HG03108 (cell line): ENCODE results near the gene MRGPRD.

ENCODE experiments used
- ATAC-seq: cut with Tn5 transposase; IDR thresholded peaks from one replicate; pipeline ENCODE4 v1.9.1; 2021; ENCODE audit warnings: moderate library complexity; ENCODE audit not compliant: unreplicated experiment

MRGPRD gene

GRCh38 chr11:68950270-68950669 lies 30.5 kb downstream of the MRGPRD start:
- no peak for ATAC-seq

DNA sequence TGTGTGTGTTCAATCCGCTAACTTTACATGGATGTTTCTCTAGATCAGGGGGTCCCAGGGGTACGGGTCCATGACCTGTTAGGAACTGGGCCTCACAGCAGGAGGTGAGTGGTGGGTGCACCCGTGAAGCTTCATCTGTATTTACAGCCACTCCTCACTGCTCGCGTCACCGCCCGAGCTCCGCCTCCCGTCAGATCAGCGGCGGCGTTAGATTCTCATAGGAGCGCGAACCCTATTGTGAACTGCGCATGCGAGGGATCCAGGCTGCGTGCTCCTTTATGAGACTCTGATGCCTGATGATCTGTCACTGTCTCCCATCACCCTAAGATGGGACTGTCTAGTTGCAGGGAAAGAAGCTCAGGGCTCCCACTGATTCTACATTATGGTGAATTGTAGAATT lies 31.9 kb downstream of the MRGPRD start:
- no peak for ATAC-seq

- no peak for ATAC-seq
Measured at GRCh38 chr11:68948496-68948895, 32.3 kb downstream of the MRGPRD start.

GRCh38 chr11:68947151-68947550 lies 33.6 kb downstream of the MRGPRD start:
- ATAC-seq = no peak

- ATAC-seq = no peak
Measured at GRCh38 chr11:68946416-68947090, 34.2 kb downstream of the MRGPRD start.

- no peak for ATAC-seq
Measured at GRCh38 chr11:68942751-68943271, 38.0 kb downstream of the MRGPRD start.

- ATAC-seq = no peak
Measured at GRCh38 chr11:68942095-68942620, 38.6 kb downstream of the MRGPRD start.

- ATAC-seq = no peak
Measured at GRCh38 chr11:68941324-68942094, 39.3 kb downstream of the MRGPRD start.

DNA sequence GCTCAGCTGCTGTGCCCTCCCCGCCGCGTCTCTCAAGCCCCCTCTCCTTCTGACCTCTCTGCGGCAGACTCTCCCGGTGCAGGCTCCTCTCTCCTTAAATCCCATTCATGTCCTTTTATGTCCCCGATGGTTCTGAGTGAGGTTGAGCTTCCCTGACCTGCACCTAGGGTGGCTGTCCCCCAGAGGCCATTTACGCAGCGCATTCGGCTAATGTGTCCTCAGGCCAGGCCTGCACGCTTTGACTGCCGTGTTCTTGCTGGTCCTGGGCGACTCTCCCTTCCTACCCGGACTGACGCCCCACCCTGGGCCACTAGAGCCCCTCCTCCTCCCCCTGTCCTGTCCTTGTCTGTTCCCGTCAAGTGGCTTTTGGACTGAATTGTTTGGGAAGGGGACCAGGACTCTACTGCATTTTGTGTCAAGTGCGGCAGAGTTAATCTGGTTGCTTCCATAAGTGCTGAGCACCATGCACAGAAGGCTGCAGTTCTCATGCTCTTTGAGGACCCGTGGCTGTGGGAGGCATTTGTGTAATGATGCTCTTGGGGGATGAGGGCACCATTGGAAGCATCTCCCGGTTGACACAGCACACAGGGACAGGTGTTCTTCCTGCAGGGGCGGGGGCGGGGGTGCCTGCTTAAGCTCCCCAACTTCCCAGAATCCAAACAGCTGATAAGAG lies 40.0 kb downstream of the MRGPRD start:
- no peak for ATAC-seq

- ATAC-seq = no peak
Measured at GRCh38 chr11:68939583-68940555, 40.9 kb downstream of the MRGPRD start.

GRCh38 chr11:68938816-68939582 lies 41.8 kb downstream of the MRGPRD start:
- no peak for ATAC-seq

DNA sequence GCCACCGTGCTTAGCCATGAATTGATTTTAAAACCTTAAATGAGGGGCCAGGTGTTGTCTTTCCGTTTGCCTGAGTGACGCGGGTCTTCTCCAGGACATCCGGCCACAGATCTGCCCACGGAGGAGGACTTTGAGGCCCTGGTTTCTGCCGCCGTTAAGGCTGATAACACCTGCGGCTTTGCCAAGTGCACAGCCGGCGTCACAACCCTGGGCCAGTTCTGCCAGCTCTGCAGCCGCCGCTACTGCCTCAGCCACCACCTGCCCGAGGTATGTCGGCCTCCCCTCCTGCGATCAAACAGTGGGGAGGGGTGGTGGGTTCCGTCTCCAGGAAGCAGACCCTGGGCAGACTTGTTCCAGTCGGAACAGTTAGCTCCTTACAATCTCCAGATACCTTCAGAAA lies 42.7 kb downstream of the MRGPRD start:
- no peak for ATAC-seq

DNA sequence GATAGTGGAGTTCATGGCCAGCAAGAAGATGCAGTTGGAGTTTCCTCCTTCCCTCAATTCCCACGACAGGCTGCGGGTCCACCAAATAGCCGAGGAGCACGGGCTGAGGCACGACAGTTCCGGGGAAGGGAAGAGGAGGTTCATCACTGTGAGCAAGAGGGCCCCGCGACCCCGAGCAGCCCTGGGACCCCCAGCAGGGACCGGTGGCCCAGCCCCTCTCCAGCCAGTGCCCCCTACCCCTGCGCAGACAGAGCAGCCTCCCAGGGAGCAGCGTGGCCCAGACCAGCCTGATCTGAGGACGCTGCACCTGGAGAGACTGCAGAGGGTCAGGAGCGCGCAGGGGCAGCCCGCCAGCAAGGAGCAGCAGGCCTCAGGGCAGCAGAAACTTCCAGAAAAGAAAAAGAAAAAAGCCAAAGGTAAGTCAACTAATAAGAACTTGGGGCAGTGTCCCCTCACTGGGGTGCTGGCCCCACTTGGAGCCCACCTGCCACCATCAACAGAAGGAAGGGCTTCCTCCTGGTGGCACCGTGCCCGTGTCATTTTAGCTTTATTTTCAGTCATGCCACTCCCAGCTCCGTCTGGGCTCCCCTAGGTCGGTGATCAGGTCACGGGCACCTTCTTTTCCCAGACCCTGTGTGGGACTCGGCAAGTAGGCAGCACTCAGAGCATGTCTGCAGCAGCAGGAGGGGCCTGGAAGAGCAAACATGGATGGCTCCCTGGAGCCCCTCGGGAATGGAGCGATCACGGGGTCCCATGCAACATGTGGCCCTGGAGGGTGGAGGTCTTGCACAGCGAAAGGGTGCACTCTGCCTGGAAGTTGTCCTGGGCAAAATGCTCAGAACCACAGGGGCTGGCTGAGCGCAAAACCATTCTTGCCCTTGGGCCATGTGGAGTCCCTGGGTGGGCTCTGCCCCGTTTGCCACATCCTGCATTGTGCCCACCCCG lies 43.8 kb downstream of the MRGPRD start:
- ATAC-seq = no peak

GRCh38 chr11:68936358-68936636 lies 44.5 kb downstream of the MRGPRD start:
- ATAC-seq = no peak

DNA sequence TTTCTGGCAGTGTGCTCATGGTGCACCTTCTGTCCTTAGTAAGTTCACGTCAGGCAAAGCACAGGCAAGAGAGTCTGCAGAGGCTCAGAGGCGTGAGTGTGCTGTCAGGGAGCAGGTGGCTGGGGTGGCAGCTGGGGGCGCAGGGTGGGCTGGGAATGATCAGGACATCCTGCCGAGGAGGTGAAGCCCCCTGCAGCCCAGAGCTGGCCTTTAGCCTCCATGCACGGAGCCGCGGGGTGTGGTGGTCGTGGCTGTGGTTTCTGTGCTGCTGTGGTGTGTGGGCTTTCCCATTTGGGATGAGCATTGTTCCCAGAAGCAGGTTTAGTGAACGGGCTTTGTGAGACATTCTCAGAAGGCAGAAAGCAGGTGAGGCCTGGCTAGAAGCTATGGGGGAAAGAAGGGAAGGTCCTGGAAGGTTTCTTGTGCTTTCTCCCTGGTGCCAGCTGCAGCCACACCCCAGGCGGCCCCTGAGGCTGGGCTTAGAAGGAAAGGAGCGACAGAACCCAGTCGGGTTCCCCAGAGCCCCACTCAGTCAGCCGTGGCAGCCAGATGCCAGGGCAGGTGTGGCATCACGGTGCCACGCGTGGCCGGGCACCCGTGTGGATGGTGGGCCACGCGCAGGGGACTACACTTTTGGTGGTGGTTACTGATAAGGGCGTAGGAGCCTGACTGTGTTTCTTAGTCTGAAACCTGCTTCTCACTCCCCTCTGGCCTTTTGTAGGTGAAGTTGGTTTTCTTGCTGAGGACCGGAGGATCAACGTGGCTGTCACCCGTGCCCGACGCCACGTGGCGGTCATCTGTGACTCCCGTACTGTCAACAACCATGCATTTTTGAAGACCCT lies 45.0 kb downstream of the MRGPRD start:
- ATAC-seq = no peak

GRCh38 chr11:68935066-68935465 lies 45.7 kb downstream of the MRGPRD start:
- no peak for ATAC-seq

DNA sequence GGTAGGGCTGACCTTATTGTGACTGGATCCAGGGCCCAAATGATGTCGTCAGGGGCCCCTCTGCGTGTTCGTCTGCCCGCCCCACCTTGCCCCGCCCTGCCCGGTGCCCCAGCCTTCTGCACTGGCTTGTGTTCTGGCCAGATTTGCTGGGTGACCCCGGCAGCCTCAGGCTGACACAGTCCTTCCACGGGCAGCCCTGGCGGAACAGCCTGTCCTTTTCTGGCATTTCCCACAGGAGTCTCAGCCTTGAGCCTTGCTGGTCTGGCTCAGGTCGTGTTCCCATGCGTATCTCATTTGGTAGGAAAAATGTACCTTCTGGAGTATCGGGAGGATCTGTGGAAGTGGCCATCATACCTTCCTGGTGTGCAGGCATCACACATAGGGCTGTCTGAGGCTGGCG lies 46.1 kb downstream of the MRGPRD start:
- no peak for ATAC-seq

DNA sequence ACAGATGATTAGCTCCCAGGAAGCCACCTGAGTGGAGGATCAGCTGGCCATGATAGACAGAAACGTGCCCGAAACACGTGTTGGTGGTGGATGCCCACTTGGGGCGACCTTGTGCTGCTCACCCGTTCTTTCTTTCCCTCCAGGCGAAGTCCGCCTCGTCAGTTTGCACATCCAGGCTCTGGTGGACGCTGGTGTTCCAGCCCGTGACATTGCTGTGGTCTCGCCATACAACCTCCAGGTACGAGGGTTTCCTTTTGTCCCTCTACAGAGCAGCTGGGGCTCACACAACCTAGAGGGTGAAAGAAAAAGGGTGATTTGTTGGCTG lies 46.5 kb downstream of the MRGPRD start:
- no peak for ATAC-seq
